Measurements from ENCODE around the gene BTBD7. TPM values are rescaled to one million over a fixed set of nuclear protein-coding genes. Genes with fewer than 3 reads are reported as not detected.

BTBD7 gene
- total and polyA plus RNA-seq, 9 of the 15 experiments (the other 6 are each of a cell fraction or from before 2014, with no cell fraction given) = 2.5 to 12.9 (median 6.2) TPM

DNA sequence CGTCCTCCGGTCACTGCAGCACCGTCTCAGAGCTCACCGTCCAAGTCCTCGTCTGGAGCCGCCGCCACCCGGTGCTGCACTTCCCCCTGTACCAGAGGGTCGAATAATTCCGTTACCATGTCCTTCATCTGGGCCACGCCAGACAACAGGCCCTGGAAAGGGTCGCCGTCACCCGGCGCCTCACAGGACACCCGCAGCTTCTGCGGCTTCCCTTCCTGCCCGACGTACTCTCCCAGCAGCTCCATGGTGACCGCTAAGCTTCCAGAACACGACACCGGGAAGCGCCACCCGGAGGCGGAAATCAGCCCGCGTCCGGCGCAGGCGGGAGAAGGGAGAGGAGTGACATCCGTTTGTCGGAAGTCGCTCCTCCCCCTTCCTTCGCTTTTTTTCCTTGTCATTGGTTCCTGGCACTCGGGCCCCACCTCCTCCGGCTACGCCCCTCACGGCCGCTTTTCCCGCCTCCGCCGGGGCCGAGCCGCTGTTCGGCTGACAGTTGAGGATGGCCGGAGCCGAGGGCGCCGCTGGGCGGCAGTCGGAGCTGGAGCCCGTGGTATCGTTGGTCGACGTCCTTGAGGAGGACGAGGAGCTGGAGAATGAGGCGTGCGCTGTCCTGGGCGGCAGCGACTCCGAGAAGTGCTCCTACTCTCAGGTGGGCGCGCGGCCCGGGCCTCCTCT, 125.9 kb downstream of the BTBD7 start, which contains the start of the genes GON7 and UBR7 (continued):
- TF ChIP-seq REST (IDR thresholded peaks at IDR 0.05; ENCODE audit: borderline replicate concordance) (no peak), REST (CRISPR knock-in tag; IDR thresholded peaks at IDR 0.05; ENCODE audit: low read depth) (no peak), CBX8 (IDR thresholded peaks at IDR 0.05; ENCODE audit: borderline replicate concordance, extremely low read depth, low read depth, low read length, poor library complexity, severe bottlenecking) (no peak), ESRRB (CRISPR knock-in tag; IDR thresholded peaks at IDR 0.05; ENCODE audit: borderline replicate concordance) (no peak), CSDE1 (IDR thresholded peaks at IDR 0.05) (no peak), RFX1 (IDR thresholded peaks at IDR 0.05) (peak; percentile 88), GATAD2A (IDR thresholded peaks at IDR 0.05) (no peak), ZNF449 (CRISPR knock-in tag; IDR thresholded peaks at IDR 0.05) (no peak), ZNF253 (CRISPR knock-in tag; conservative IDR thresholded peaks at IDR 0.05) (no peak), HLTF (IDR thresholded peaks at IDR 0.05) (no peak), SAFB2 (IDR thresholded peaks at IDR 0.05; ENCODE audit: borderline replicate concordance, low read depth, low read length, severe bottlenecking) (no peak), ZEB2 (IDR thresholded peaks at IDR 0.05) (no peak), ZFP36 (IDR thresholded peaks at IDR 0.05; ENCODE audit: low read depth, low read length, partially characterized antibody) (no peak), TAF1 (IDR thresholded peaks at IDR 0.05; ENCODE audit: control insufficient read depth, extremely low read depth, insufficient read depth, low read length, severe bottlenecking) (peak; percentile 73), ETS2 (tag; IDR thresholded peaks at IDR 0.05; ENCODE audit: borderline replicate concordance, poor library complexity, severe bottlenecking) (no peak)
- TF ChIP-seq, protein P1, sequence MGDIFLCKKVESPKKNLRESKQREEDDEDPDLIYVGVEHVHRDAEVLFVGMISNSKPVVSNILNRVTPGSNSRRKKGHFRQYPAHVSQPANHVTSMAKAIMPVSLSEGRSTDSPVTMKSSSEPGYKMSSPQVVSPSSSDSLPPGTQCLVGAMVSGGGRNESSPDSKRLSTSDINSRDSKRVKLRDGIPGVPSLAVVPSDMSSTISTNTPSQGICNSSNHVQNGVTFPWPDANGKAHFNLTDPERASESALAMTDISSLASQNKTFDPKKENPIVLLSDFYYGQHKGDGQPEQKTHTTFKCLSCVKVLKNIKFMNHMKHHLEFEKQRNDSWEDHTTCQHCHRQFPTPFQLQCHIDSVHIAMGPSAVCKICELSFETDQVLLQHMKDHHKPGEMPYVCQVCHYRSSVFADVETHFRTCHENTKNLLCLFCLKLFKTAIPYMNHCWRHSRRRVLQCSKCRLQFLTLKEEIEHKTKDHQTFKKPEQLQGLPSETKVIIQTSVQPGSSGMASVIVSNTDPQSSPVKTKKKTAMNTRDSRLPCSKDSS (IDR thresholded peaks at IDR 0.05; ENCODE audit: low read depth, partially characterized antibody) = no peak

Measured in K562 (cell line).